HG02571 (cell line): ENCODE data around the gene SPEM1.

Source experiments
- ATAC-seq: cut with Tn5 transposase; IDR thresholded peaks from one replicate; pipeline ENCODE4 v1.9.1; 2021; ENCODE audit warnings: mild to moderate bottlenecking, moderate library complexity; ENCODE audit not compliant: unreplicated experiment

The SPEM1 gene

GRCh38 chr17:7439462-7440112, 19.5 kb downstream of the SPEM1 start, which contains the start of gene FGF11:
Gene FGF11 (plus strand): TSS chr17:7439512. CDS start chr17:7439621, 109 bp downstream.
- ATAC-seq = no peak

- no peak for ATAC-seq
Measured at GRCh38 chr17:7440113-7440833, 20.1 kb downstream of the SPEM1 start.

GRCh38 chr17:7440834-7441195, 20.7 kb downstream of the SPEM1 start:
- ATAC-seq = no peak

- no peak for ATAC-seq
Measured at GRCh38 chr17:7441266-7441665, 21.1 kb downstream of the SPEM1 start.

GRCh38 chr17:7442142-7442541, 22.0 kb downstream of the SPEM1 start:
- no peak for ATAC-seq

- ATAC-seq = no peak
Measured at GRCh38 chr17:7443499-7444485, 23.7 kb downstream of the SPEM1 start.

- ATAC-seq = peak; percentile 68
Measured at GRCh38 chr17:7444682-7445618, 24.8 kb downstream of the SPEM1 start, which contains the start of gene CHRNB1. Gene CHRNB1 (plus strand): TSS chr17:7445061. CDS start chr17:7445128, 67 bp downstream.

GRCh38 chr17:7445619-7445968, 25.5 kb downstream of the SPEM1 start:
- ATAC-seq = no peak

GRCh38 chr17:7448461-7448860, 28.3 kb downstream of the SPEM1 start:
- ATAC-seq = no peak

GRCh38 chr17:7459961-7460545, 39.9 kb downstream of the SPEM1 start:
- ATAC-seq = no peak

GRCh38 chr17:7460850-7461660, 40.9 kb downstream of the SPEM1 start:
- no peak for ATAC-seq

GRCh38 chr17:7462474-7463371, 42.6 kb downstream of the SPEM1 start:
- ATAC-seq = no peak

- no peak for ATAC-seq
Measured at GRCh38 chr17:7463372-7463846, 43.3 kb downstream of the SPEM1 start.

- no peak for ATAC-seq
Measured at GRCh38 chr17:7464081-7464480, 44.0 kb downstream of the SPEM1 start.

GRCh38 chr17:7465597-7466275, 45.6 kb downstream of the SPEM1 start:
- ATAC-seq = no peak

GRCh38 chr17:7466318-7466638, 46.2 kb downstream of the SPEM1 start:
- ATAC-seq = no peak

- no peak for ATAC-seq
Measured at GRCh38 chr17:7466639-7467341, 46.7 kb downstream of the SPEM1 start.
